GM20431 (cell line): ENCODE results near the gene MIS12.

Source experiments
- in situ Hi-C: fragments of 300-500 bp; cut with MseI, MboI; formaldehyde crosslinking; loops from one replicate; pipeline ENCODE4 v1.15.0; 2020; ENCODE audit warnings: low sequenced_read_pairs; ENCODE audit not compliant: unreplicated experiment

The MIS12 gene

DNA sequence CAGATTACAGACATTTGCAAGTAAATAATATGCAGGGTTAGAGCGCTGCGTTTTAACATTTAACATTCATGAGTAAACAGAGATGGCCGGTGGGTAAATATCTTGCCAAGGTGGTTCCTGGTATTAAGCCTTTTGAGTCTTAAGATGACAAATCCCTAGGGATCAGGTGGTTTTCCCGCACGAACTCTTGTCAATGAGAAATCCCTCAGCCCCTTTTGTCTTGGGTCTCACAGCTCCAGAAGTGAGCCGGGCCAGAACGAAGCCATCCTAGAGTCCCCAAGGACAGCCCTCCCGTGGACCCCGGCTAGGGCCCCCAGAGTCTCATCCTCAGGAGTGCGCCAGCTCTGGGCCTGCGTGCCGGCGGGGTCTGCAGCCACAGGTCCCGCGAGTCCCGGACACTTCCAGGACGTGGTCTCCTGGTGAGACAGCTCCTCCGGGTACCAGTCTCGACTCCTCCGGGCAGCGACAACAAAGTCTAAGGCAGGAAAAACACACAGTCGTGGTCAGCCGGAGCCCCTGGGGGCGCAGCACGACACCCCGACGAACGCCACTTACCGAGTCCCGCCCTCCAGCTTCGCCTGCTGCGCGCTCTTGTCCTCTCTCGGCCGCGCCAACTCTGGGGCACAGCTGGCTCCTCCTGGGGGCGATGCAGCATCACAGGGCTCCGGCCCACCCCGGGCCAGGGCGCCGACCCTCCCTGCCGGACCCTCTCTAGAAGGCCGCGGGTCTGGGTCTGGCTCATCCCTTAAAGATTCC is 13.3 kb downstream of the MIS12 start:
- in situ Hi-C loops, result no loop called here

DNA sequence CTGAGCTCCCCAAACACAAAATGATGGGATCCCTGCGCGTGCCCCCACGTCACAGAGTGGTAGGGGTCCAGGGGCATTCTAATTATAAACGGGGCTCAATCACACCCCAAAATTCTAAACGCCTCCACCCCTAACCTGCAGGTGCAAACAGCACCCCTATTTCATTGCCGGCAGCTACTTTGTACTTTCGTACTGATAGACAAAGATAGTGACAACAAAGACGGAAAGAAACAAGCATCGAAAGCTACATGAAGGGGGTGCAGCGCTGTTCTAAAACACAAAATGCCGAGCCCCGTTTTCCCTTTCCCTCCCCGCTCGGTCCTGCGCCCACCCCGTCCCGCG is 13.9 kb downstream of the MIS12 start:
- in situ Hi-C loops, result no loop called here

DNA sequence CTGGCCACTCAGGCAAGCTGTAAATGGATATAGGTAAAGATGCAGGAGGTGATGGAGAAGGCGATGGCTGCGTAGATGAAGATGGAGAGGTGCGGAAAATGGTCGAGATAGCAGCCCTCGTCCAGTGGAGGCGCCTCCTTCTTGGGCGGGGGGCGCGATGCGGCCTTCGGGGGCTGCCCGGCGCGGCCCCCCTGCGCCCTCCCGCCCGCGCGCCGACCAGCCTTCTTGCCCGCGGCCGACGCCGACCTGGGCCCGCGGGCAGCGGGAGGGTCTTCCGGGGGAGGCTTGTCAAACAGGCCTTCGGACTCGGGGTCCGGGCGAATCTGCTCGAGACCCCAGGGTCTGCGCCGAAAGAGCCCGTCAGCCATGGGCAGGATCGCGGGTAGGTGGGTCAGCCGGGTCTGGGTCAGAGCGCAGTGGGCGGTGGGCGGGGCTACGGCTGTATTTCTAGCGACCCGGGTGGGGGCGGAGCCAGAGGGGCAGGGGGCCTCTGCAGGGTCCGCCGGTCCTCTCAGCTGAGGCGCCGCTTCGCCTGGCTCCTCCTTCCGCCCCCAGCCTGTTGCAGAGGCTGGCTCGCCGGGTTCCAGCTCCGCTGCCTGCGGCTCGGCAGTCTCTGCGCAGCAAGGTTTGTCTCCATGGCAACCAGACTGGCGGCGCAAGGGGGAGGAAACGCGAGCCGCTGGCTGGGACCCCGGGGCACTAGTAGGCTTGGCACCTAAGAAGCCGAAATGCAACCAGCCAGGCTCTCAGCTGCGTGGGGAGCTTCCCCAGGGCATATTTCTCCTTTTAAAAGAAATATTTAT is 14.4 kb downstream of the MIS12 start:
- in situ Hi-C loops, result no loop called here

DNA sequence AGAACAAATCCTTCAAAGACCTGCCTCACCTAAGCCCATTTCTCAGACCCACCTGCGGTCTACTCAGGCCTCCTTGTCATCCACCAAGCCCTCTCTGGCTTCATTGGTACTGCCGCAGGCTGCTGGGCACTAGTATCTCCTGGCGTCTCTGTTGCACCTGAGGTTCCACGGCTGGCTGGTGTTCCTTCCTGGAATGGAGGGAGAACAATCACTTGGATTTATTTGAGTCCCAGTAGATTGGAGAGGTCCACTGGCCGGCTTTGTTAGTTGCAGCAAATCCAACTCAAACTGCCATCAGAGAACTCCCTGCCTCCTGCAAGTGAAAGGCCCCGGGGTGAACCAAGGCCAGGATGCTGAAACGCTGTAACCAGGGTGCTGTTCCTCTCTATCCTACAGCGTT is 15.3 kb downstream of the MIS12 start:
- in situ Hi-C loops, result no loop called here

DNA sequence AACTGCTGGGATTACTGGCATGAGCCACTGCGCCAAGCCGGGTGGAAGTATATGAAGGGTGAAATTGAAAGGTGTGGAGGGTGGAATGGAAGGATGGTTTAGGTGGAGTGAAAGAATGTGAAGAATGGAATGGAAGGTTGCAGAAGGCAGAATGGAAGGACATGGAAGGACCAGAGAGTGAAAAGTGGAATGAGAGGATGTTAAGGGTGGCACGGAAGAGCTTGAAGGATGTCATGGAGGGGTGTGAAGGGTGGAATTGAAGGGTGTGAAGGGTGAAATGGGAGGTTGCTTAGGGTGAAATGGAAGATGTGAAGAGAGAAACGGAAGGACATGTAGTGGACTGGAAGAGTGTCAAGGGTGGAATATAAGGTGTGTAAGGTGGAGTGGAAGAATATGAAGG is 16.2 kb downstream of the MIS12 start:
- in situ Hi-C loops, result no loop called here

DNA sequence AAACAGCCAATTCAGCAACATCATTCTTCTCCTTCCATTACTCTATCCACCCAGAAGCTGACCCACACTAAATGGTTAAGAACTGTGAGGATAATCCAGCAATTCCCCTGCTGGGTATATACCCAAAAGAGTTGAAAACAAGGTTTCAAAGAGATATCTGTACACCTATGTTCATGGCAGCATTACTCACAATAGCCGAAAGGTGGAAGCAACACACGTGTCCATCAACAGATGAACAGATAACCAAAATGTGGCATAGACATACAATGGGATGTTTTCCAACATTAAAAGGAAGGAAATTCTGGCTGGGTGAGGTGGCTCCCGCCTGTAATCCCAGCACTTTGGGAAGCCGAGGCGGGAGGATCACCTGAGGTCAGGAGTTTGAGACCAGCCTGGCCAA is 19.9 kb downstream of the MIS12 start:
- in situ Hi-C loops, result no loop called here

DNA sequence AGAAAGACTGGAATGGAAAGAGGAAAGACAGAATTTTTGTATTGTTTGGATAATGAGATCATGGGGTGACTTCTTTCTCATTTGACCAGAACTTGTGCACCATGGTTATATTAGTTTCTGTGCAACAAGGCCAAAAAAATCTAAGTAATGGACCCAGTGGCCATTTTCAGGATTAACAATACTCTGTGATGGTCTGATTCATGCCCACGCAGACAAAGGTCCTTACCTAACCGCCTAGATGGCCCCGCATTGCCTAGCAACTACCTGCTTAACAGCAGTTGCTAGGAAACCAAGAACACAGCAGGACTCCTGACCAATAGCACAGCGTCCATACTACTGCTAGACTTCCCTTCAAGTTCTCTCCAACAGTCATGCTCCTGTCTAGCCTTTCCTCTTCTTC is 22.4 kb downstream of the MIS12 start:
- in situ Hi-C loops, result no loop called here

DNA sequence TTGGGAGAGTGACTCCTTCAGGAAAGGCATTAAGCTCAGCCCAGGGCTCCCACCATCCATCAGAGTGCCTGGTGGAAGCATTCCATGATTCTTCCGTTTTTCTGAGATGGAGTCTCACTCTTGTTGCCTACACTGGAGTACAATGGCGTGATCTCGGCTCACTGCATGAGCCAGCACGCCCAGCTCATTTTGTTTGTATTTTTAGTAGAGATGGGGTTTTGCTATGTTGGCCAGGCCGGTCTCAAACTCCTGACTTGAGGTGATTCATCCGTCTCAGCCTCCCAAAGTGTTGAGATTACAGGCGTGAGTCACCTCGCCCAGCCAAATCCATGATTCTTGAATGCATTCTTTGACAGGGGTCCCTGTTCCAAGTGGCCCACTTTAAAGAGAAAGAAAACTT is 23.1 kb downstream of the MIS12 start:
- in situ Hi-C loops, result no loop called here

DNA sequence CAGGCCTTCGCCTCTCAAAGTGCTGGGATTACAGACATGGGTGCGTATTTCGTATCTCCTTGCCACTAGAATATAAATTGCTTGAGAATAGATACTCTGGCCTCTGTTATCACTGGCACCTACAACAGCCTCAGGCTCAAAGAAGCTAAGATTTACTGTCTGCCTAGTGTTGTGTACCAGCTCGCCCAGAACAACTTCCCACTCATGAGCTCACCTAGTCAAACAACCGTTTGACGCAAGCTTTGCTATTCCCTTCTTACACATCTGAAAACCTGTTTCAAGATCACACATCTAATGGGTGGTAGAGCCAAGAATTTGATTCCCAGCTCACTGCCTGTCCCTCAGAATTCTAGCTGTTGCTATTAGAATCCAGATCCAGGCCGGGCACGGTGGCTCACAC is 24.4 kb downstream of the MIS12 start:
- in situ Hi-C loops, result no loop called here

DNA sequence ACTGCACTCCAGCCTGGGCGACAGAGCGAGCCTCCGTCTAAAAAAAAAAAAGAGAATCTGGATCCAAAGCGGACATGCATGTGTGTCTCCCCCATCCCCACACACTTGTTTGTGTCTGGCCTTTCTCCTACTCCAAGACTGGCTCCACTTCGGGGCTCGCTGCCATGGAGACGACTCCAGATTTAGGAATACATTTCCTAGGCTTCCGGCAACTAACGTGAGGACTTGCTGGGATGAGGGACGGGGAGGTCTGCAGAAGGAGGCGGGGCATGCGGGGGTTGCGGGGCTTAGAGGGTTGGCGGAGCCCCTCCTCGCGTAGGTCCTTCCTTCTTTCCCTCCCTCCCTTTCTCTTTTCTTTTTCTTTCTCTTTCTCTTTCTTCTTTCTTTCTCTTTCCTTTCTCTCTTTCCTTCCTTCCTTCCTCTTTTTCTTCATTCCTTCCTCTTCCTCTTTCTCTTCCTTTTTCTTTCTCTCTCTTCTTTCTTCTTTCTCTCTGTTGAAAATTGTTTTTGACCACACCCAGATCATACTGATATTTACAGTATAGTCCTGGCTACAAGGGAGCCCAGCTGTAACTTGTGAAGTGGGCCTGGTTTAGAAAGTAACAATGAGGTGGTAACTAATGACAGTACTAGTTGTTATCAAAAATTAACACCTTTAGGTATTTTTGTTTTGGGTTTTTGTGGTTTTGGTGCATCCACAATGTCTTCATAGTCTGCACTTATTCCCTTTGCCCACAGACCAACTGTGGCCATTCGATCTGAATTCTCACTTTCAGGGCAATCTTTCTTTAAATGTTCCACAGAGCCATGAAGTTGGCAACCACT is 25.2 kb downstream of the MIS12 start:
- in situ Hi-C loops, result no loop called here

DNA sequence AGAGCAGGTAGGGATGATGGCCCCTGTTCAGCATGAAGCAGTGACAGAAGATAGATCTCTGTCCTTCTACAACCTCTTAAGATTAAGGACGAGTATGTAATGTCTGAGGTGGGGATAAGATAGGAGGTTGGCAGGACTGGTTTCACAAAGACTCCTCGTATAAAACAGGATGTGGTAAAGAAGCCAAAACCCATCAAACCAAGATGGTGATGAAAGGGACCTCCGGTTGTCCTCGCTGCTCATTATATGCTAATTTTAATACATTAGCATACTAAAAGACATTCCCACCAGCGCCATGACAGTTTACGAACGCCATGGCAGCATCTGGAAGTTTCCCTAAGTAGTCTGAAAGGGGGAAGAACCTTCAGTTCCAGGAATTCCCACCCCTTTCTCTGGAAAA is 27.3 kb downstream of the MIS12 start:
- in situ Hi-C loops, result no loop called here

DNA sequence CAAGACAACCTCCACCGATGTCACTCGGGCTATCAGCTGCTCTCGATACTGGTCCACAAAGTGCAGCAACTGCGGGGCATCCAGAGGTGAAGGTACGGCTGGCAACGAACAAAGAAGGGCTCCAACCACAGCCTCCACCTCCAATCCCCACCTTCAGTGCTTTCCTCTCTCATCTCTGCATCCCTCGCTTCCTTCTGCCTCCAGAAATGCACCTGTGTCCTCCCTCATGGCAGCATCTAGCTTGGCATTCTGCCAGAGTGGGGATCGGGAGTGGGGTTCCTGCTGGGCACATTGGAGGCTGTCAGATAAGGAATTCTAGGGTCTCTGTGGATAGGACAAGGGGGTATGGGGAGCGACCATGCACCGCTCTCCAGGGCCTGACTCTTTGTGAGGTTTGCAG is 28.6 kb downstream of the MIS12 start:
- in situ Hi-C loops, result no loop called here

DNA sequence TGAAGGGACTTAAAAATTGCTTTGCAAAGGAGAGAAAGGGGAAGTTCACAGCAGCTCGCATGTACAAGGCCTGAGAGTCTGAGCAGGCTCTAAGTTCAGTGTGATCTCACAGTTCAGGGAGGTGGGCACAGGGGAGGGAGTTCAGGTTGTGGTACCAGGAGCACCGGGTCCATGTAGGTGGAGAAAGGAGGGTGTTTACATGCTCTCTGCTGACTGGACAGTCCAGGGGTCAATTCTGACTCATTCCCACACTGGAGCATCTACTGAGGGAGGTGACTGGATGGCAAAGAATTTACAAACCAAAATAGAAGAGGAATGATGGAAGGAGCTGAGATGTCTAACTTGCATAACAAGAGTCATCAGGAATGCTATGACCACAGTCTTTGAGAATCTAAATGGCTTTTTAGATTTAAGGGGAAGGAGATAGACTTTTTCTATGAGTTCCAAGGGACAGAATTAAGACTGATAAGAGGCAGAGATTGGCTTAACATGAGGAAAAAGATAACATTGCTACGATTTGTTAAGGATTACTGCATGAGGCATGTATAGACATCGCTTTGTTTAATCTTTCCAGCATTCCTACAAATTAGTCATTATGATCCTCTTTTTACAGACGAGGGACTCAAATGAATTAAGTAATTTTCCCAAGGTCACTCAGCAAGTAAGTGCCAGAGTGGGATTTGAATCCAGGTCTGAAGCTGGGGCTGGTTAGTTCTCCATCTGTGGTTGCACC is 29.9 kb downstream of the MIS12 start:
- in situ Hi-C loops, result no loop called here

DNA sequence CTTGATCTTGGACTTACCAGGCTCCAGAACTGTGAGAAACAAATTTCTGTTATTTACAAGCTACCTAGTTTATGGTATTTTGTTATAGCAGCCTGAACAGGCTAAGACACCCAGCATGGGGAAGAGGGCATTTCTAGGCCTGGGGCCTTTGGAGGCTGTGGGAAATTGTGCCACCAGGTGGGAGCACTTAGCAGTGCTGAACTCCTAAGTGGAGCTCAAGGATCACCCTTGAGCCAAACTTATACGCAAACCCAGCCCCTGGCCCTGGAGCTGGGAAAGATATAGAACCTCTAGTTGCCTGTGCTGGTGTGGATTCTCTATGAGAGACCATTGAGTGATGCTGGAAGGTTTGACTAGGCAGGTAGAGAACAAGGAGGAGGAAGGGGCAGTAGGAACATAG is 36.1 kb downstream of the MIS12 start:
- in situ Hi-C loops, result no loop called here

DNA sequence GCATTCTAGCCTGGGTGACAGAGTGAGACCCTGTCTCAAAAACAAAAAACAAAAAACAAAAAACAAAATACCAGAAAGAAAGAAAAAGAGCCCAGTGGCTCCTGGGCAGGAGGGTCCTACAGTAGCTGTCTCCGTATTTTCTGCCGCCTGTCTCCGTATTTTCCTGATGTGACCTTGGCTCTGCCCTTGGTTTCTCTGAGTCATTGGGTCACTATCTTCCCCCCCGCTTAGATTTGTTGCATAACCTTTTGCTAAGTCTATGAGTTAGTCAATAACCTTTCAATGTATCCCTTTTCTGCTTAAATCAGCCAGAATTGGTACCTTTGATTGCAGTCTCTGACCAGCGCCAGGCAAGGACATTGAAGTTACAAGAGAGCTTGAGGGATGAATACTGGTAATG is 36.9 kb downstream of the MIS12 start:
- in situ Hi-C loops, result no loop called here

DNA sequence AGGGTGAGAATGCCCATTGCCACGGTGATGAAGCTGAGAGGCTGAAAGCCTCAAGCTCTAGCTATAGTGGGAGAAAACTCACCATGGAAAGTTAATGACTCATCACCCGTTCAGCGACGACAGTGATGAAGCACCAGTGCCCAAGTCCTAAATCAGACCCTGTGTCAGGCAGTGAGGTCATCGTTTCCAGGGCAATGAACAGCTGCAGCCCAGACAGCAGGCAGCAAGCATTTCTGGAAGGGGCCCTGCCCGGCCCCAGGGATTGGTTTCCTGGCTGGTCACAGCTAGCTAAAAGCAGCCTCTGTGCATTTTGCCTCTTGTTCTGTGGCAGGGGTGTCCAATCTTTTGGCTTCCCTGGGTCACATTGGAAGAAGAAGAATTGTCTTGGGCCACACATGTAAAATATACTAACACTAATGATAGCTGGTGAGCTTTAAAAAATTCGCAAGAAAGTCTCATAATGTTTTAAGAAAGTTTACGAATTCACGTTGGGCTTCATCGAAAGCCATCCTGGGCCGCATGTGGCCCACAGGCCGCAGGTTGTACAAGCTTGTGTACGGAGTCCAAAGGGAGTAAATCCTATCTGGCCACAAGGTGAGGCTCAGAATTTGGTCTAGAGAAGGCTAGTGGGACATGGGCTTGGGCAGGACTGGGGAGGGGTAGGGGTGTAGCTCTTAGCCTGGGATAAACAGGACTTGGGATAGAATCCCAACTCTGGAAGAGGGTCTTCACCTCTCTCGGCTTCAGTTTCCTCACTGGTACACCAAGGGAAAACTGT is 40.6 kb downstream of the MIS12 start:
- in situ Hi-C loops, result no loop called here

DNA sequence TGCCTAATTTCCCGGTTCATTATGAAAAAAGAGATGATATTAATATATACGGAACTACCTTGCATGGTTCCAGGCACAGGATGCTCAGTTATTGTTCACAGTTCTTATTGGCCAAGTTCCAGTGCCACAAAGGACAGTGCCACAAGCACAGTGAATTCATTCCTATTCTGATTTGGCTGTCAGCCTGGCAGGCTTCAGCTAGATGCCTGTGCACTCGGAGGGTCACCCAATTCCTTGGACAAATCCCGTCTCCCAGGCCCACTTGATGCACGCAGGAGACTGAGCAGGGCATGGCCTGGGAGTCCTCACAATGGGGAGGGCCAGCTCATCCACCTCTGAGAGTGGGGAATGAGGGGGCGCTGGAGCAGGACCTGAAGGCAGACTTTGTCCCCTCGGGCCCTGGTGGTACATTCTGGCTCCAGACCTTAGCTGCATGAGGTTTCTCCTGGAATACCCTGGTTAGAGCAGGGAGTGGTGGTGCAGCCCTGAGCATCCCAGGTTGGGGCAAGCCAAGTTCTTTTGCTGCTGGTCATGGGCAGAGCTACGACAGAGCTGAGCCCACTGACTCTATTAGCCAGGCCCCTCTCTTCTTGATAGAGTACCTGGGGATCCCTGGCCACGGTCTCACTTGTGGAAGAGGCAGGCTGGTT is 41.4 kb downstream of the MIS12 start:
- in situ Hi-C loops, result no loop called here

DNA sequence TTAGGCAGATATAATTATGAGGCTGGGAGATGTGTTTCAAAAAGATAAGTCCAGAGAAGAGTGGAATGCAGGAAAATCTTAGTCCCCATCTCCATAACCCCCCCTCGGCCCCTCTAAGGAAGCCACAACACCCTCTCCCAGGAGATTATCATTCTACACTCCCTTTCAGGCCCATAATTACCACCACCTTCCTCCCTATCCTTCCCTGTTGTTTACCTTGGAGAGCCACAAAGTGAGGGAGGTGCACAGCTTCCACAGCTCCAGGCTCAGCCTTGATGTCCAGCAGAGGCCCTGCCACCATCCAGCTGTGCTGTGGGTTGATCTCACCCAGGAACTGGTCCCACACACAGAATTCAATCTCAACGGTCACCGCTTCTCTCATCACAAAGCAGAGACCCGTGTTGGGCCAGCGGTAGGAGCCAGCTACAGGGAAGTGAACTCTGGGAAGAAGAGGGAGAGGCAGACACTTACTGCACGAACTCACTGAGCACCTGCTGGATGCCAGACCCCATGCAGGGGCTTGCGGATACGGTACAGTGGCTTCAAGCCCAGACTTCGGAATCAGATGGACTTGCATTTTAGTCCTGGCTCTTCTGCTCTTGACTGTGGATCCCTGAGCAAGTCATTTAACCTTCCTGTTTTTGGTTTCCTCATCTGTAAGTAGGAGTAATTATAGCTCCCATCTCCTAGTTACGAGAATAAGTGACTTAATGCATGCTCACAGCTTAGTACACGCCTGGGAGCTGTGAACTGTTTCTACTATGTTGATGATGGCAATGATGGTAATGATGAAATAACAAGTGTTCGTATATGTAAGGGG is 44.1 kb downstream of the MIS12 start:
- in situ Hi-C loops, result no loop called here
